NK-92 (cell line): ENCODE results near the gene DSCAML1.
"Not testable (repeated sequence)": the region's sequence is repeated elsewhere in the genome, so short reads cannot be mapped to it uniquely, and the experiment has no call there.

Source experiments
- DNase-seq: peaks from one replicate; lab custom pipeline; 2025; ENCODE audit not compliant: unreplicated experiment; lab: John Stamatoyannopoulos, UW

Gene DSCAML1

GRCh38 chr11:117765068-117765467, 31.9 kb downstream of the DSCAML1 start:
- no peak for DNase-seq

- DNase-seq = not testable (repeated sequence)
Observed at GRCh38 chr11:117763465-117763864, 33.6 kb downstream of the DSCAML1 start.

DNA sequence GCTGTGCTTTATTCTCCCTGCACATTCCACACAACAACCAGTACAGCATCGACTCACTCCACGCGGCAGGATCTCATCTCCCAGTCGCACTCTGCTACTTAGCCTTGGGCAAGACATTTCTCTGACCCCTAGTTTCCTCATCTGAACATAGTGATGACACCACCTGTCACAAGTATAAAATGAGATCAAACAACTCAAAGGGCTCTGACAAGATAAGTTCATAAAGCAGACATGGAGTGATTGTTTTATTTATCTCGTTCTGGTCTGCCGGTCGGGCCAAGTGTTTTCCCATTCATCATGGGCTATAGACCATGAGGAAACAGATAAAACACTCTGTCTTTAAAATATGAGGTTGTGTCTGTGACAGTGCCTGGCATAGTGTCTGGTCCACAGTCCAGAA, 35.0 kb downstream of the DSCAML1 start:
- no peak for DNase-seq

DNA sequence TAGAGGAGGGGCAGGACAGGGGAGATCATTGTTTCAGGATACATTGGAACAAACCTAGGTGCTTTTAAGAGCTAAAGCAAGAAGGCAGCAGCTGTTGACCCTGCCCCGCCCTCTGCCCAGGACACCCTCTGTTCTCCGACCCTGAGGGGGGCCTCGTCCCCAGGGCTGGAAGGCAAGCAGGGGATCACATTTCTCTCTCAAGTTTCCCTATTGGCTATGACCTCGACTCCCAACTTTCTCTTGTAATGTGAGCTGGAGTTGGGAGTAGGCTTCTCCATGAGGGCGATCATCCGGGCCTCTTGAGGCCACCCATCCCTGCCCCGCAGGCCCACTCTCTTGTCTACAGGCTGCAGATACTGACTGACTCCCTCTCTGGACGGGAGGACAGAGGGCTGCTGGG, 37.7 kb downstream of the DSCAML1 start:
- no peak for DNase-seq

DNA sequence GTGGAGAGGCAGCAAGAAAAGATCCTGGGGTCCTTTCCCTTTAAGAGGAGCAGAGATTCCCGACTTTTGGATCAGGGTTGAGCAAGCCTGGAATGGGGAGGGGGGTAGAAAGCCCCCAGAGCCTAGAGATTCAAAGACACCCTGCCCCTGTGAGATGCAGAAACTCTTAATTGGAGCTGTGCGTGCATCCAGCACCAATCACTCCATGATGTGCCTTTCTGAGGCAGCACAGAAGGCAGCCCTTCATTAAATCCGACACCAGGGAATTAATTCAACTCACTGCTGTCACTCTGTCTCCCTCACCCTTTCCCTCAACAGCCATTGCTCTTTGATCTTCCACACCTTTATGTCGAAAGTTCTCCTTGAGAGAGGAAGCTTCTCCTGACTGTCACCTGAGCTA, 43.0 kb downstream of the DSCAML1 start:
- DNase-seq = no peak

DNA sequence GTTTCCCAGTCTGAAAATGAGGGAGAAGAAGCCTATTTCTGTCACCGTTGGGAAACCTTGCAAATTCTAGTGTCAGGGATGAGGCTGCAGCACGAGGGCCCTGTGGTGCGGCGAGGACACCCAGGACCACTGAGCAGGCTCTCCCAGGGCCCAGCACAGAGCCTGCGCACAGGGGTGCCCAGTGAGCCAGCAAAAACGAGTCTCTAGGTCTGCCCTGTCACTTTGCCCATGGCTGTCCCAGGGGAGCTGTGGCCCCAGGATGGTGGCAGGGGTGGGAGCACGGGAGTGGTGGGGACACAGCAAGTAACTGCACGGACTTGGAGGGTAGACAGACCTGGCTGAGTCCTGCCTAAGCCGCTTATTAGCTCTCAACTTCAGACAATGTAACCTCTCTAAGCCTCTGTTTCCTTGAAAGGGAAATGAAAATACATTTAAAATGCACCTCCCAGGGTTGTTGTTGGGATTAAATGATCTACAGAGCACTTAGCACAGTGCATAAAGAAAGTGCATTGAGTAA, 44.2 kb downstream of the DSCAML1 start:
- DNase-seq = no peak

GRCh38 chr11:117752071-117752470, 44.9 kb downstream of the DSCAML1 start:
- DNase-seq = no peak

- no peak for DNase-seq
Observed at GRCh38 chr11:117750916-117751662, 45.9 kb downstream of the DSCAML1 start.

DNA sequence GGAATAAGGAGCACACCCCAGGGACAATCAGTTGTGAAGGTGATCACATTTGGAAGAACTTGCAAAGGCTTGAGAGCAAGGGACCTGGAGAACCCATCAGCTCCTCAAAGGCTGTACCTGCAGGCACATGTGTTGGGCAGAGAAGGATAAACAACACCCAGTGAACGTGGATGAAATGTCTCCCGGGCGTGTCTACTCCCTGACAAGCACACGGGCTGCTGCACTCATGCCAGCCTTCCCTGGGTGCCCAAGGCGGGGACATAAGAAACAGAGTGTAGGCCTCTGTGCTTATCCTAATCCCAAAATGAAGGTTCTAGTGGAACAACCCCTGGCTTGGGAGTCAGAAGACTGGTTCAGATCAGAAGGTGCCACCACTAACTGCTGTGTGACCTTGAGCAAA, 46.7 kb downstream of the DSCAML1 start:
- no peak for DNase-seq

DNA sequence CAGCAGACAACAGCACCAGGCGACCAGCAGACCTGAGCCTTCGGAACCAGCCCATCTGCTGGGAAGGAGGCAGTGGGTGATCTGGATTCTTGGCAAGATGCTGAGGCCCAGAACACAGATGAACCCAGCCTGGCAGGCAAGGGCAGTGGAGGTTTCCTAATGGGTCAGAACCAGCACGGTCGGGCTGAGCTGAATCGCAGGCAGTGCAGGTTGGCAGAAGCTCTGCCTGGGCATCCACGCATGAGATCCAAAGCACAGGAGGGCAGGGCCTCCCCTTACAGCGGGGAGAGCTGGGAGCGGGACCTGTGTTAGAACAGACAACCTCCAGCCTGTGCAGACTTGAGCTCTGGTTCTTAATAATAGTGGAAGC, 47.5 kb downstream of the DSCAML1 start:
- no peak for DNase-seq

GRCh38 chr11:117748771-117749540, 48.1 kb downstream of the DSCAML1 start:
- no peak for DNase-seq

GRCh38 chr11:117747892-117748291, 49.1 kb downstream of the DSCAML1 start:
- DNase-seq = no peak

- no peak for DNase-seq
Observed at GRCh38 chr11:117745346-117745745, 51.7 kb downstream of the DSCAML1 start.

DNA sequence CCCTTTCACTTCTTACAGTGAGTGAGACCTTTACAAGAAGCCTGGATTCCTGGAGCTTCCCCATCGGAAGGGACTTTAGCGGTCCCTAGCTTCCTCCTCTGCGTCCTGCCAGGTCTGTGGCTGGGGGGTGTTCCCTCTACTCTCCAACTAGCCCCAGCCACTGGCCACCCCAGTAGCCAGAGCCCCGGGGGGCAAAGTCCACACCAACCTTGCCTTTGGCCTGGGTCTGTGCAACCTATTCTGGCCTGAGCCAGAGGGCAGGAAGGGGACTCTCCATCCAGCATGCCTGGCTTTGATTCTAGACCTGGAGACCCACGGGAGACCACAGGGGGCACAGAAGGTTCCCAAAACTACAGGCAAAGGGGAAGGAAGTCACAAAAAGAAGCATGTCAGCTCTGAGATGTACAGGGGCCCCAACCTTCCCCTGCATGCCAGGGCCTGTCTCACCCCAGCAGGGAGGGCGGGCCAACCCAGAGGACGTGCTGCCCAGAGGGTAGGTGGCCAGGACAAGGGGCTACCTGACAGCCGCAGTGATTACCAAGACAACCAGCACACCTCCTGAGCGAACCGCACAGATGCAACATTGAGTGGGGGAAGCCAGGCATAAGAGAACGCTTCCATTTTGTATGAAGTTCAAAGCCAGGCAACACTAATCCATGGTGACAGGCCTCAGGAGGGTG, 52.4 kb downstream of the DSCAML1 start:
- no peak for DNase-seq

DNA sequence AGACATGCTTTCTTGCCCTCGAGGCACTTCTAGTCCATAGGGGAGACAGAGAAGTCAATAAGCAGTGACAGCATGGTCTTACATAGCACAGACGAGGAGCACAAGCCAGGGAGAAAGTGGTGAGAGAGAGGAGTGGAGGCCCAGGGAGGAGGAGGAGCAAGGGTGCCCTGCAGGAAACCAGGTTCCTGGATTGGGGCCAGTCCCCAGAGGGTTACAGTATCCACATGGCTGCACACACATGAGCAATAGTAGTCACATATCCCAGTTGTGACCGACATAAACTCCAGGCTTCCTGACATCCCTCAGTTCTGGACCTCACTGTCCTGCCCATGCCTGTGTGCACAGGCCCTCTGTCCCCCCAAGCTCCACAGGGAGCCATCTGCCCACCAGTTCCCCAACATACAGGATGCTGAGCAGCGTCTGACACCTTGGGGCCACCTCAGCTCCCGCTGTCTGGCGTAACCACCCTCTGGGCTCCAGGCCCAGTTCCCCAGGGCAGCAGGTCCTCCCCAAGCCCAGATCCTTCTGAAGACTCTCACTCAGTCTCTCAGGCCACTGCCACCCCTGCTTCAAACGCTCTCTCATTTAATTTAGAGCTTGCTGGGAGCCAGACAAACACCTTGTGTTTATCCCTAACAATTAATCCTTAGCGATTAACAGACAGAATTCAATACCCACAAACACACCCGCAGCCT, 53.7 kb downstream of the DSCAML1 start:
- no peak for DNase-seq

- DNase-seq = no peak
Observed at GRCh38 chr11:117738246-117738957, 58.6 kb downstream of the DSCAML1 start.

DNA sequence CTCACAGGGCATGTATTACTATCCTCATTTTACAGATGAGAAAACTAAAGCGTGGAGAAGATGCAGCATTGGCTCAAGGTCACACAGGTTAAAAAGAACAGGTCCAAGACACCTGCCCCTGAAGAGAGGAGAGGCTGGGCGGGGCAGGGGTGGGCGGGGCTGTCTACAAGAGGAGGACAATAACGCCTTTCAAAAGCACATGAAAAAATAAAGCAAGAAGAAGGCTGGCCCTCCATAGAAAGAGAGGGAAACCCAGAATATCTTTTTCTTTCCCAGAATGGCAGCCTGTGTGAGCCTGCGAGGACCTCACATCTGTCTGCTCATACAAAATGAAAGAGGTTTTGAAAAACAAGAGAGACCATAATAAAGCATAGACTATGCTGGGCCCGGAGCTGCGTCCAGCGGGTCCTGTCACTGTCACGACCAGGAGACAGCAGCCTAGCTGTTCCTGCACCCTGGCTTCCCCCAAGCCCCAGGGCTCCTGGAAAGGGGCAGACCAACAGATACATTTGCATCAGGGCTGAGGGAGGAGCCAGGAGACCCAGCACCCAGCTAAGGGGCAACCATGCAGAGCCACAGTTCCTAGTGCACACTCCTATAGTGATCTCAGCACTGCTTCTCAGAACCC, 61.6 kb downstream of the DSCAML1 start:
- no peak for DNase-seq

- DNase-seq = no peak
Observed at GRCh38 chr11:117734601-117735024, 62.4 kb downstream of the DSCAML1 start.

- no peak for DNase-seq
Observed at GRCh38 chr11:117733316-117733715, 63.7 kb downstream of the DSCAML1 start.

GRCh38 chr11:117731722-117732290, 65.2 kb downstream of the DSCAML1 start:
- DNase-seq = no peak
